Endometrial microvascular endothelial cells (primary cell): Measurements from ENCODE around the gene ZNF507. TPM values are rescaled to one million over a fixed set of nuclear protein-coding genes. Genes with fewer than 3 reads are reported as not detected.
"Not testable (repeated sequence)": the region's sequence is repeated elsewhere in the genome, so short reads cannot be mapped to it uniquely, and the experiment has no call there.

Source experiments
- in situ Hi-C: cut with HindIII; loops from 2 replicates; pipeline ENCODE4 v1.10.0; 2017; ENCODE audit warnings: low sequenced_read_pairs, low pct_unique_long_range_greater_than_20kb; ENCODE audit errors: inconsistent ontology term
- total RNA-seq: library from RNA; depleted of rRNA; stranded (reverse); fragments of >200 nt; gene quantifications from one replicate; pipeline ENCODE4 v1.2.3, GENCODE V29; 2015; ENCODE audit errors: inconsistent ontology term

Gene ZNF507
- total RNA-seq, 1 donor from 2014 or later = 8.1 TPM

GRCh38 chr19:32362318-32362691, 16.9 kb downstream of the ZNF507 start:
- in situ Hi-C loops = no loop called here

- in situ Hi-C loops = no loop called here
Observed at GRCh38 chr19:32363175-32363574, 17.8 kb downstream of the ZNF507 start.

- in situ Hi-C loops = no loop called here
Observed at GRCh38 chr19:32363632-32364031, 18.2 kb downstream of the ZNF507 start.

- in situ Hi-C loops = no loop called here
Observed at GRCh38 chr19:32364040-32364439, 18.6 kb downstream of the ZNF507 start.

GRCh38 chr19:32367063-32367462, 21.7 kb downstream of the ZNF507 start:
- in situ Hi-C loops = no loop called here

GRCh38 chr19:32367948-32368536, 22.6 kb downstream of the ZNF507 start:
- in situ Hi-C loops = no loop called here

- in situ Hi-C loops = no loop called here
Observed at GRCh38 chr19:32368787-32369186, 23.4 kb downstream of the ZNF507 start.

- in situ Hi-C loops = no loop called here
Observed at GRCh38 chr19:32372726-32373517, 27.5 kb downstream of the ZNF507 start.

- in situ Hi-C loops = no loop called here
Observed at GRCh38 chr19:32373585-32374295, 28.3 kb downstream of the ZNF507 start.

- in situ Hi-C loops = not testable (repeated sequence)
Observed at GRCh38 chr19:32374362-32374761, 29.0 kb downstream of the ZNF507 start.

GRCh38 chr19:32377088-32377487, 31.7 kb downstream of the ZNF507 start:
- in situ Hi-C loops = not testable (repeated sequence)

GRCh38 chr19:32380269-32380668, 34.9 kb downstream of the ZNF507 start:
- in situ Hi-C loops = no loop called here

GRCh38 chr19:32387701-32388392, 42.4 kb downstream of the ZNF507 start:
- in situ Hi-C loops = no loop called here

- in situ Hi-C loops = no loop called here
Observed at GRCh38 chr19:32388393-32388855, 43.0 kb downstream of the ZNF507 start.

GRCh38 chr19:32392901-32393300, 47.5 kb downstream of the ZNF507 start:
- in situ Hi-C loops = no loop called here

GRCh38 chr19:32396046-32396652, 50.7 kb downstream of the ZNF507 start:
- in situ Hi-C loops = no loop called here

GRCh38 chr19:32397671-32398101, 52.3 kb downstream of the ZNF507 start:
- in situ Hi-C loops = no loop called here

GRCh38 chr19:32401992-32402391, 56.6 kb downstream of the ZNF507 start:
- in situ Hi-C loops = no loop called here
